SK-N-SH treated with all-trans-retinoic acid at 6 μM for 48 hours (cell line): ENCODE results near the gene FAM174C.

Experiments used
- ATAC-seq: fragments of 200-7000 bp; cut with Tn5 transposase; 3 replicates; pipeline ENCODE4 v1.9.1; 2020; ENCODE audit warnings: mild to moderate bottlenecking, moderate library complexity
- ARNTL ChIP-seq: fragments of 450-650 bp; formaldehyde crosslinking; IDR thresholded peaks from 2 replicates; pipeline ENCODE4 v1.5.0; 2020; ENCODE audit warnings: low read depth, mild to moderate bottlenecking, moderate library complexity, borderline replicate concordance
- BACH2 ChIP-seq: fragments of 250-450 bp; sonication (Bioruptor Pico); IDR thresholded peaks from 2 replicates; pipeline ENCODE4 v1.9.0; 2021; ENCODE audit warnings: mild to moderate bottlenecking, borderline replicate concordance
- CSDC2 ChIP-seq: fragments of 250-450 bp; sonication (Bioruptor Pico); IDR thresholded peaks from 2 replicates; pipeline ENCODE4 v1.5.0; 2020; ENCODE audit warnings: mild to moderate bottlenecking, moderate library complexity
- ESRRG ChIP-seq: fragments of 250-450 bp; sonication (Bioruptor Pico); IDR thresholded peaks from 2 replicates; pipeline ENCODE4 v1.6.1; 2021; ENCODE audit warnings: mild to moderate bottlenecking
- ISL1 ChIP-seq: fragments of 250-450 bp; sonication (Bioruptor Pico); IDR thresholded peaks from 2 replicates; pipeline ENCODE4 v2.1.2; 2022; ENCODE audit warnings: mild to moderate bottlenecking, moderate library complexity
- OSR1 ChIP-seq: fragments of 250-450 bp; sonication (Bioruptor Pico); IDR thresholded peaks from 2 replicates; pipeline ENCODE4 v1.8.0; 2022; ENCODE audit warnings: moderate library complexity, mild to moderate bottlenecking, inconsistent platforms
- PPARA ChIP-seq: fragments of 250-450 bp; sonication (Bioruptor Pico); IDR thresholded peaks from 2 replicates; pipeline ENCODE4 v1.5.0; 2020; ENCODE audit warnings: mild to moderate bottlenecking, borderline replicate concordance
- RARB ChIP-seq: fragments of 250-450 bp; sonication (Bioruptor Pico); IDR thresholded peaks from 2 replicates; pipeline ENCODE4 v1.8.0; 2021; ENCODE audit warnings: mild to moderate bottlenecking, moderate library complexity
- SNAI2 ChIP-seq: fragments of 250-450 bp; sonication (Bioruptor Pico); IDR thresholded peaks from 2 replicates; pipeline ENCODE4 v1.5.0; 2020; ENCODE audit warnings: mild to moderate bottlenecking, moderate library complexity
- TOX ChIP-seq: fragments of 250-450 bp; sonication (Bioruptor Pico); IDR thresholded peaks from 2 replicates; pipeline ENCODE4 v1.8.0; 2021; ENCODE audit warnings: mild to moderate bottlenecking, moderate library complexity, borderline replicate concordance
- ZC3H10 ChIP-seq: fragments of 250-450 bp; sonication (Bioruptor Pico); IDR thresholded peaks from 2 replicates; pipeline ENCODE4 v1.5.1; 2021; ENCODE audit warnings: mild to moderate bottlenecking, moderate library complexity
- ZFP3 ChIP-seq: fragments of 250-450 bp; sonication (Bioruptor Pico); IDR thresholded peaks from 2 replicates; pipeline ENCODE4 v1.5.0; 2020; ENCODE audit warnings: mild to moderate bottlenecking, moderate library complexity
- ZFP30 ChIP-seq: fragments of 450-650 bp; formaldehyde crosslinking; IDR thresholded peaks from 2 replicates; pipeline ENCODE4 v1.5.0; 2022; ENCODE audit warnings: mild to moderate bottlenecking, moderate library complexity
- ZNF70 ChIP-seq: fragments of 450-650 bp; formaldehyde crosslinking; IDR thresholded peaks from 2 replicates; pipeline ENCODE4 v1.5.0; 2020; ENCODE audit warnings: mild to moderate bottlenecking, moderate library complexity
- ZNF8 ChIP-seq: fragments of 450-650 bp; formaldehyde crosslinking; IDR thresholded peaks from 2 replicates; pipeline ENCODE4 v1.5.0; 2020; ENCODE audit warnings: mild to moderate bottlenecking, moderate library complexity
- TF ChIP-seq, protein P1 (sequence below): fragments of 250-450 bp; sonication (Bioruptor Pico); IDR thresholded peaks from 2 replicates; pipeline ENCODE4 v1.5.1; 2020; ENCODE audit warnings: low read depth, mild to moderate bottlenecking, moderate library complexity
- TF ChIP-seq, protein P2 (sequence below): fragments of 250-450 bp; sonication (Bioruptor Pico); IDR thresholded peaks from 2 replicates; pipeline ENCODE4 v1.8.0; 2020; ENCODE audit warnings: mild to moderate bottlenecking, moderate library complexity, borderline replicate concordance
- TF ChIP-seq, protein P3 (sequence below): fragments of 250-450 bp; sonication (Bioruptor Pico); IDR thresholded peaks from 2 replicates; pipeline ENCODE4 v1.8.0; 2021; ENCODE audit warnings: low read depth, mild to moderate bottlenecking, moderate library complexity, borderline replicate concordance
- TF ChIP-seq, protein P4 (sequence below): fragments of 250-450 bp; sonication (Bioruptor Pico); IDR thresholded peaks from 2 replicates; pipeline ENCODE4 v1.5.0; 2020; ENCODE audit warnings: mild to moderate bottlenecking, moderate library complexity
- TF ChIP-seq, protein P5 (sequence below): fragments of 250-450 bp; sonication (Bioruptor Pico); IDR thresholded peaks from 2 replicates; pipeline ENCODE4 v1.5.1; 2021; ENCODE audit warnings: mild to moderate bottlenecking, moderate library complexity

Gene FAM174C

DNA sequence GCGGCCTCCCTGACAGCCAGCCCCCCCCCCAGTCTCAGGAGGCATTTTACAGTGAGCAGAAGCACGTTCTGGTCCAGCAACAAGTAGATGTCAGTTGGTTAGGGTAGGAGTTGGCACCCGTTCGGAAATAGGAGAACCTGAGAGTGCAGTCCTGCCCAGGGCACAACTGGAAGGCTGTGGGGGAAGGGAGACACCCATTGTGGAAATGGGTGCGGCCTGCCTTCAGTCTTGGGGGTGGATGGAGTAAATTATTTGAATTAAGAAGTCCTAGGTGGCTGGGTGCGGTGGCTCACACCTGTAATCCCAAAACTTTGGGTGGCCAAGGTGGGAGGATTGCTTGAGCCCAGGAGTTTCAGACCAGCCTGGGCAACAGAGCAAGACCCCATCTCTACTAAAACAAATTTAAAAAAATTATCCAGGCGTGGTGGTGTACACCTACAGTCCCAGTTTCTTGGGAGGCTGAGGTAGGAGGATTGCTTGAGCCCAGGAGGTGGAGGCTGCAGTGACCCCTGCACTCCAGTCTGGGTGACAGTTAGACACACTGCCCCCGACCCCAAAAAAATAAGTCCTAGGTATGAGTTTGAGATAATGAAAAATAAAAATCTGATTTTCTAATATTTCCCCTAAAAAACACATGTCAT lies 5.0 kb upstream of the FAM174C start (continued):
- TF ChIP-seq, protein P1, sequence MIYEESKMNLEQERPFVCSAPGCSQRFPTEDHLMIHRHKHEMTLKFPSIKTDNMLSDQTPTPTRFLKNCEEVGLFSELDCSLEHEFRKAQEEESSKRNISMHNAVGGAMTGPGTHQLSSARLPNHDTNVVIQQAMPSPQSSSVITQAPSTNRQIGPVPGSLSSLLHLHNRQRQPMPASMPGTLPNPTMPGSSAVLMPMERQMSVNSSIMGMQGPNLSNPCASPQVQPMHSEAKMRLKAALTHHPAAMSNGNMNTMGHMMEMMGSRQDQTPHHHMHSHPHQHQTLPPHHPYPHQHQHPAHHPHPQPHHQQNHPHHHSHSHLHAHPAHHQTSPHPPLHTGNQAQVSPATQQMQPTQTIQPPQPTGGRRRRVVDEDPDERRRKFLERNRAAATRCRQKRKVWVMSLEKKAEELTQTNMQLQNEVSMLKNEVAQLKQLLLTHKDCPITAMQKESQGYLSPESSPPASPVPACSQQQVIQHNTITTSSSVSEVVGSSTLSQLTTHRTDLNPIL (CRISPR knock-in tag): no peak
- no peak for TF ChIP-seq ZFP30
- TF ChIP-seq ESRRG (CRISPR knock-in tag): no peak

DNA sequence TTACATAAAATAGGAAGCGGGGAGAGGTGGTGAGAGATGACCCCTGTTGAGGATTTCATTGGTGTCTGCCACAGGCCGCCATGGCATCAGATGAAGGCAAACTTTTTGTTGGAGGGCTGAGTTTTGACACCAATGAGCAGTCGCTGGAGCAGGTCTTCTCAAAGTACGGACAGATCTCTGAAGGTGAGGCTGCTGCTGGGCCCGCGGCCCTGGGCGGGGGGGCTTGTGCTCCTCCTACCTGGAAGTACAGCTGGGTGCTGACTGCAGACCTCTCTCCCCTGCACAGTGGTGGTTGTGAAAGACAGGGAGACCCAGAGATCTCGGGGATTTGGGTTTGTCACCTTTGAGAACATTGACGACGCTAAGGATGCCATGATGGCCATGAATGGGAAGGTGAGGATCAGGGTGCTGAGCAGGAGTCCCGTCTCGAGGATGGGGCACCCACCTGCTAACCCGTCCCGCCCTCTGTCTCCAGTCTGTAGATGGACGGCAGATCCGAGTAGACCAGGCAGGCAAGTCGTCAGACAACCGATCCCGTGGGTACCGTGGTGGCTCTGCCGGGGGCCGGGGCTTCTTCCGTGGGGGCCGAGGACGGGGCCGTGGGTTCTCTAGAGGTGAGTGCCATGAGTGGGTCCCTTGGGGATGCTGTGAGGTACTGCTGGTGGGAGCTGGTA lies 4.3 kb upstream of the FAM174C start:
- no peak for ATAC-seq
- TF ChIP-seq, protein P1 (CRISPR knock-in tag): no peak
- TF ChIP-seq, protein P2, sequence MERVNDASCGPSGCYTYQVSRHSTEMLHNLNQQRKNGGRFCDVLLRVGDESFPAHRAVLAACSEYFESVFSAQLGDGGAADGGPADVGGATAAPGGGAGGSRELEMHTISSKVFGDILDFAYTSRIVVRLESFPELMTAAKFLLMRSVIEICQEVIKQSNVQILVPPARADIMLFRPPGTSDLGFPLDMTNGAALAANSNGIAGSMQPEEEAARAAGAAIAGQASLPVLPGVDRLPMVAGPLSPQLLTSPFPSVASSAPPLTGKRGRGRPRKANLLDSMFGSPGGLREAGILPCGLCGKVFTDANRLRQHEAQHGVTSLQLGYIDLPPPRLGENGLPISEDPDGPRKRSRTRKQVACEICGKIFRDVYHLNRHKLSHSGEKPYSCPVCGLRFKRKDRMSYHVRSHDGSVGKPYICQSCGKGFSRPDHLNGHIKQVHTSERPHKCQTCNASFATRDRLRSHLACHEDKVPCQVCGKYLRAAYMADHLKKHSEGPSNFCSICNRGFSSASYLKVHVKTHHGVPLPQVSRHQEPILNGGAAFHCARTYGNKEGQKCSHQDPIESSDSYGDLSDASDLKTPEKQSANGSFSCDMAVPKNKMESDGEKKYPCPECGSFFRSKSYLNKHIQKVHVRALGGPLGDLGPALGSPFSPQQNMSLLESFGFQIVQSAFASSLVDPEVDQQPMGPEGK (CRISPR knock-in tag): no peak
- TF ChIP-seq BACH2 (CRISPR knock-in tag) (no peak), ZC3H10 (no peak), ESRRG (CRISPR knock-in tag) (no peak), ZFP30 (no peak), RARB (no peak), ARNTL (CRISPR knock-in tag) (no peak), TOX (no peak), ZNF8 (CRISPR knock-in tag) (no peak), OSR1 (CRISPR knock-in tag) (no peak), PPARA (CRISPR knock-in tag) (no peak), SNAI2 (CRISPR knock-in tag) (no peak), CSDC2 (CRISPR knock-in tag) (no peak), ISL1 (no peak), ZNF70 (CRISPR knock-in tag) (no peak), ZFP3 (no peak)
- TF ChIP-seq, protein P3, sequence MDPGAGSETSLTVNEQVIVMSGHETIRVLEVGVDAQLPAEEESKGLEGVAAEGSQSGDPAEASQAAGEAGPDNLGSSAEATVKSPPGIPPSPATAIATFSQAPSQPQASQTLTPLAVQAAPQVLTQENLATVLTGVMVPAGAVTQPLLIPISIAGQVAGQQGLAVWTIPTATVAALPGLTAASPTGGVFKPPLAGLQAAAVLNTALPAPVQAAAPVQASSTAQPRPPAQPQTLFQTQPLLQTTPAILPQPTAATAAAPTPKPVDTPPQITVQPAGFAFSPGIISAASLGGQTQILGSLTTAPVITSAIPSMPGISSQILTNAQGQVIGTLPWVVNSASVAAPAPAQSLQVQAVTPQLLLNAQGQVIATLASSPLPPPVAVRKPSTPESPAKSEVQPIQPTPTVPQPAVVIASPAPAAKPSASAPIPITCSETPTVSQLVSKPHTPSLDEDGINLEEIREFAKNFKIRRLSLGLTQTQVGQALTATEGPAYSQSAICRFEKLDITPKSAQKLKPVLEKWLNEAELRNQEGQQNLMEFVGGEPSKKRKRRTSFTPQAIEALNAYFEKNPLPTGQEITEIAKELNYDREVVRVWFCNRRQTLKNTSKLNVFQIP: no peak
- TF ChIP-seq, protein P4, sequence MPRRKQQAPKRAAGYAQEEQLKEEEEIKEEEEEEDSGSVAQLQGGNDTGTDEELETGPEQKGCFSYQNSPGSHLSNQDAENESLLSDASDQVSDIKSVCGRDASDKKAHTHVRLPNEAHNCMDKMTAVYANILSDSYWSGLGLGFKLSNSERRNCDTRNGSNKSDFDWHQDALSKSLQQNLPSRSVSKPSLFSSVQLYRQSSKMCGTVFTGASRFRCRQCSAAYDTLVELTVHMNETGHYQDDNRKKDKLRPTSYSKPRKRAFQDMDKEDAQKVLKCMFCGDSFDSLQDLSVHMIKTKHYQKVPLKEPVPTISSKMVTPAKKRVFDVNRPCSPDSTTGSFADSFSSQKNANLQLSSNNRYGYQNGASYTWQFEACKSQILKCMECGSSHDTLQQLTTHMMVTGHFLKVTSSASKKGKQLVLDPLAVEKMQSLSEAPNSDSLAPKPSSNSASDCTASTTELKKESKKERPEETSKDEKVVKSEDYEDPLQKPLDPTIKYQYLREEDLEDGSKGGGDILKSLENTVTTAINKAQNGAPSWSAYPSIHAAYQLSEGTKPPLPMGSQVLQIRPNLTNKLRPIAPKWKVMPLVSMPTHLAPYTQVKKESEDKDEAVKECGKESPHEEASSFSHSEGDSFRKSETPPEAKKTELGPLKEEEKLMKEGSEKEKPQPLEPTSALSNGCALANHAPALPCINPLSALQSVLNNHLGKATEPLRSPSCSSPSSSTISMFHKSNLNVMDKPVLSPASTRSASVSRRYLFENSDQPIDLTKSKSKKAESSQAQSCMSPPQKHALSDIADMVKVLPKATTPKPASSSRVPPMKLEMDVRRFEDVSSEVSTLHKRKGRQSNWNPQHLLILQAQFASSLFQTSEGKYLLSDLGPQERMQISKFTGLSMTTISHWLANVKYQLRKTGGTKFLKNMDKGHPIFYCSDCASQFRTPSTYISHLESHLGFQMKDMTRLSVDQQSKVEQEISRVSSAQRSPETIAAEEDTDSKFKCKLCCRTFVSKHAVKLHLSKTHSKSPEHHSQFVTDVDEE (CRISPR knock-in tag): no peak

DNA sequence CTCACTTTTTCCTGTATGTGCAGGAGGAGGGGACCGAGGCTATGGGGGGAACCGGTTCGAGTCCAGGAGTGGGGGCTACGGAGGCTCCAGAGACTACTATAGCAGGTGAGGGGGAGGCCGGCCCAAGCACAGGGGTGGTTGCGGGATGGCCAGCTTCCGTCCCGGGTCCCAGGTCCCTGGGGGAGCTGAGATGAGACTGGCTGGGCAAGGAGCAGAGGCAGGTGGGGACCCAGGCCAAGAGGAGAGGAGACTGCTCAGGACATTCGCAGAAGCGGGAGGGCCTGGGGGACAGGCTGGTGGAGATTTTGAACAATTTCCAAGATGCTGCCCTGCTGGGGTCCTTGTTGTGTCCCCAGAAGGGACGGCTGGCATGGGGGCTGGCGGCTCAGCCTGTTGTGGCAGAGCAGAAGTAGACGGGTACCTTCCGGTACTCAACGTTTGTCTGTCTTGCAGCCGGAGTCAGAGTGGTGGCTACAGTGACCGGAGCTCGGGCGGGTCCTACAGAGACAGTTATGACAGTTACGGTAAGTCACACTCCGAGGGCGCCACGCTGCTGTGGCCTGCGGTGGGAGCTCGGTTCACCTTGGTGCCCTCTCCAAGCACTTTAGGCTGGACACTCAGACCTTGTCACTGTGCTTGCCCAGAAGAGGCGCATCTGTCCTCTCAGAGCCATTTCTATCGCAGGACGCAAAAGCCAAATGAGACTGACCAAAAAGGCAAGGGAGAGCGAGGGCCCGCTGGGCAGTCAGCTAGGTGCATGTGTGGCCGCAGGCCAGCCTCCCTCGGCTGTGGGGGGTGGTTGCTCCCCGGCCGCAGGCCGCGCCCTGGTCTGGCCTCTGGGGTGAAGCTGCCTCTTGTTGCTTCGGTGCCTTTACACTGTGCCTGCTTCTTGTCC lies 3.6 kb upstream of the FAM174C start:
- TF ChIP-seq, protein P4 (CRISPR knock-in tag): no peak
- TF ChIP-seq, protein P5, sequence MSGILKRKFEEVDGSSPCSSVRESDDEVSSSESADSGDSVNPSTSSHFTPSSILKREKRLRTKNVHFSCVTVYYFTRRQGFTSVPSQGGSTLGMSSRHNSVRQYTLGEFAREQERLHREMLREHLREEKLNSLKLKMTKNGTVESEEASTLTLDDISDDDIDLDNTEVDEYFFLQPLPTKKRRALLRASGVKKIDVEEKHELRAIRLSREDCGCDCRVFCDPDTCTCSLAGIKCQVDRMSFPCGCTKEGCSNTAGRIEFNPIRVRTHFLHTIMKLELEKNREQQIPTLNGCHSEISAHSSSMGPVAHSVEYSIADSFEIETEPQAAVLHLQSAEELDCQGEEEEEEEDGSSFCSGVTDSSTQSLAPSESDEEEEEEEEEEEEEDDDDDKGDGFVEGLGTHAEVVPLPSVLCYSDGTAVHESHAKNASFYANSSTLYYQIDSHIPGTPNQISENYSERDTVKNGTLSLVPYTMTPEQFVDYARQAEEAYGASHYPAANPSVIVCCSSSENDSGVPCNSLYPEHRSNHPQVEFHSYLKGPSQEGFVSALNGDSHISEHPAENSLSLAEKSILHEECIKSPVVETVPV (CRISPR knock-in tag): 0 out of 2 replicates have a peak, but pooled peaks have one; percentile 16
- TF ChIP-seq, all 23 proteins: peak for 1
- ATAC-seq: no peak
